Tibial nerve (tissue), 4 donors: ENCODE results near the gene STAT6. TPM values are rescaled to one million over a fixed set of nuclear protein-coding genes. Genes with fewer than 3 reads are reported as not detected.
"Not testable (repeated sequence)": the region's sequence is repeated elsewhere in the genome, so short reads cannot be mapped to it uniquely, and the experiment has no call there.

Experiments used
- DNase-seq, 2 donors: peaks; one replicate each; pipeline ENCODE4 v3.0.0-alpha.2; 2019; ENCODE audit warnings: low spot score in 2 of 2
- H3K27ac ChIP-seq, 4 donors: fragments of 200-600 bp; sonication (generic) in 3 of 4; one replicate each; pipeline ENCODE4 v1.5.1; 2017 to 2019; ENCODE audit warnings: mild to moderate bottlenecking in 1 of 4
- H3K27me3 ChIP-seq, 2 donors: fragments of 200-600 bp; sonication (generic) in 1 of 2; one replicate each; pipeline versions ENCODE4 v1.5.1 to v1.6.0; 2017 to 2019
- H3K36me3 ChIP-seq, 3 donors: fragments of 200-600 bp; sonication (generic); one replicate each; pipeline ENCODE4 v1.5.1; 2018 to 2019
- H3K4me1 ChIP-seq, 4 donors: fragments of 200-600 bp; sonication (generic) in 3 of 4; one replicate each; pipeline ENCODE4 v1.5.1; 2017 to 2019
- H3K4me3 ChIP-seq, 4 donors: fragments of 200-600 bp; sonication (generic) in 3 of 4; one replicate each; pipeline ENCODE4 v1.5.1; 2017 to 2019; ENCODE audit warnings: mild to moderate bottlenecking in 1 of 4, moderate library complexity in 1 of 4
- H3K9me3 ChIP-seq, 4 donors: fragments of 200-600 bp; sonication (generic) in 3 of 4; one replicate each; pipeline ENCODE4 v1.5.1; 2017 to 2019
- EP300 ChIP-seq, 2 donors: sonication (generic); formaldehyde crosslinking; IDR thresholded peaks; one replicate each; pipeline ENCODE4 v1.6.1; 2017; ENCODE audit warnings: antibody characterized with exemption in 2 of 2, mild to moderate bottlenecking in 1 of 2
- POLR2A ChIP-seq, 2 donors: fragments of 450-650 bp; IDR thresholded peaks; one replicate each; pipeline ENCODE4 v1.6.1; 2017; ENCODE audit warnings: antibody characterized with exemption in 2 of 2, mild to moderate bottlenecking in 2 of 2, moderate library complexity in 2 of 2
- WGBS, 2 donors: methylation state at CpG; one replicate each; pipeline ENCODE4 v1.1.5; 2018; 5-methylcytosine and 5-hydroxymethylcytosine counted together
- total RNA-seq, 4 donors: library from RNA; depleted of rRNA; stranded (reverse); fragments of >200 nt; gene quantifications; one replicate each; pipeline ENCODE4 v1.1.0, GENCODE V29; 2016
- TF ChIP-seq, protein P1 (sequence below), 5 experiments: fragments of 200-600 bp in 3 of 5; fragments of 450-650 bp in 2 of 5; sonication (generic) in 3 of 5; IDR thresholded peaks; one replicate each; pipeline ENCODE4 v1.5.1; 2016 to 2019; ENCODE audit warnings: antibody characterized with exemption in 5 of 5, mild to moderate bottlenecking in 3 of 5, moderate library complexity in 2 of 5

STAT6 gene
- total RNA-seq, 4 donors from 2014 or later, result 140 to 247 (median 183) TPM

DNA sequence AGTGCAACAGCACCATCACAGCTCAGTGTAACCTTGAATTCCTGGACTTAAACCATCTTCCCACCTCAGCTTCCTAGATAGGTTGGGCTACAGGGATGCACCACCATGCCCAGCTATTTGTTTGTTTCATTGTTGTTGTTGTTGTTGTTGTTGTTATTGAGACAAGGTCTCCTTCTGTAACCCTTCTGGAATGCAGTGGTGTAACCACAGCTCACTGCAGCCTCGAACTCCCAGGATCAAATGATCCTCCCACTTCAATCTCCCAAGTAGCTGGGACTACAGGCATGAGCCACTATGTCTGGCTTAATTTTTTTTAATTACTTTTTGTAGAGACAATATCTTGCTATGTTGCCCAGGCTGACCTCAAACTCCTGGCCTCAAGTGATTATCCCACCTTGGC, 31.3 kb downstream of the STAT6 start:
- no peak overlapping the region for H3K4me3 ChIP-seq
- peak overlapping the region in 2 of 4 donors; percentile 73 to 91 for H3K27ac ChIP-seq
- no peaks in the 10 kb centered on the region for H3K9me3 ChIP-seq
- no peaks in the 10 kb centered on the region for H3K27me3 ChIP-seq
- WGBS, 2 donors, result 41 to 52% methylated on average over 1 of the region's 1 CpG
- TF ChIP-seq, protein P1, sequence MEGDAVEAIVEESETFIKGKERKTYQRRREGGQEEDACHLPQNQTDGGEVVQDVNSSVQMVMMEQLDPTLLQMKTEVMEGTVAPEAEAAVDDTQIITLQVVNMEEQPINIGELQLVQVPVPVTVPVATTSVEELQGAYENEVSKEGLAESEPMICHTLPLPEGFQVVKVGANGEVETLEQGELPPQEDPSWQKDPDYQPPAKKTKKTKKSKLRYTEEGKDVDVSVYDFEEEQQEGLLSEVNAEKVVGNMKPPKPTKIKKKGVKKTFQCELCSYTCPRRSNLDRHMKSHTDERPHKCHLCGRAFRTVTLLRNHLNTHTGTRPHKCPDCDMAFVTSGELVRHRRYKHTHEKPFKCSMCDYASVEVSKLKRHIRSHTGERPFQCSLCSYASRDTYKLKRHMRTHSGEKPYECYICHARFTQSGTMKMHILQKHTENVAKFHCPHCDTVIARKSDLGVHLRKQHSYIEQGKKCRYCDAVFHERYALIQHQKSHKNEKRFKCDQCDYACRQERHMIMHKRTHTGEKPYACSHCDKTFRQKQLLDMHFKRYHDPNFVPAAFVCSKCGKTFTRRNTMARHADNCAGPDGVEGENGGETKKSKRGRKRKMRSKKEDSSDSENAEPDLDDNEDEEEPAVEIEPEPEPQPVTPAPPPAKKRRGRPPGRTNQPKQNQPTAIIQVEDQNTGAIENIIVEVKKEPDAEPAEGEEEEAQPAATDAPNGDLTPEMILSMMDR (IDR thresholded peaks at IDR 0.05), result no peak
- TF ChIP-seq EP300 (IDR thresholded peaks at IDR 0.05), result no peak
- no peak for TF ChIP-seq POLR2A (IDR thresholded peaks at IDR 0.05)
- DNase-seq, result no peak
- peaks cover 0 to 23% (median 7%) of the 10 kb centered on the region in 4 donors for H3K4me1 ChIP-seq
- H3K36me3 ChIP-seq, result no peaks in the 10 kb centered on the region

DNA sequence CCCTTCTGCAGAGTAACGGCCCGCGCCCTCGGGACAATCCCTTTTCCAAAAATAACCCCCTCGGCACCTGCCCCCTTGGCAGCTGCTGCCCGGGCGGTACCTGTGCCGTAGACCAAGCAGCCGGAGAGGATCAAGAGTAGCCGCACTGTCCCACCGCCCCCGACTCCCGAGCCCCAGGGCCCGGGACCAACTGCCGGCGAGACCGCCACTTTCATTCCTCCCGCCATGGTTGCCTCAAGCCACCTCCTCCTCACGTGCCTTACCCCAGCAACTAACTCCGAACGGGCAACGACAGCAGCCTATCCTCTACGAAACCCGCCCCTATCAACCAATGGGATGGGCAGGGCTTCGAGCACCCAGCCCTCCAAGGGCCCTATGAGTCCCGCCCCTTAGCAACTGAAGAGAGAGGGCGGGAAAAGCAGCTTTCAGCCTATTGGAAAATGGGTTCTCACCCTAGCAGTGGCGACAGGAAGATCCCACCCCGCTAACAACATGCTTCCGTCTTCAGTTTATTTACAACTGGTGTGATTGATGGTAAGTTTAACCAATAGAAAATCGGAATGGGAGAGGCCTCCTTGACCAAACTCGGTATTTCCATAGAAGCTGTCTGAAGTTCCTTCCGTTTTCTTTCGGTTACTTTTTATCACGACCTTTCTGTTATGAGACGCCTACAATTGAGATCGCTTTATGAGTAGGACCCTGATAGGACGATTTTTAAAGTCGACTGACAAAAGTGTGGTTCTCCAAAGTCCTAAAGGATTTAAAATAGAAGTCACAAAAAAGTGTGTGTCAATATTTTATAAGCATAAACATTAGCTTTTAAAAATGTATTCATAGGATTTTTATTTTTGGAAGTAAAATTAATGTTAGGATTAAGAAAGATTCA, 32.4 kb downstream of the STAT6 start, which contains the start of gene NEMP1:
Gene NEMP1, minus strand, starts transcription at position 273 of the 886 bp plus-strand sequence. Its CDS starts 46 bp downstream, at position 227.
- no peaks in the 10 kb centered on the region for H3K27me3 ChIP-seq
- H3K4me3 ChIP-seq, result peak within 1 kb of the TSS; percentile 59 to 86 (median 78)
- peak within 1 kb of the TSS; percentile 73 to 91 (median 81) for H3K27ac ChIP-seq
- TF ChIP-seq POLR2A (IDR thresholded peaks at IDR 0.05), result peak in 1 of 2 donors; percentile 48
- TF ChIP-seq EP300 (IDR thresholded peaks at IDR 0.05), result peak; percentile 79 to 89
- TF ChIP-seq, protein P1 (IDR thresholded peaks at IDR 0.05), result peak in 1 of 5 experiments; percentile 11
- peaks cover 0 to 23% (median 7%) of the 10 kb centered on the region in 4 donors for H3K4me1 ChIP-seq
- peak; percentile 94 to 95 for DNase-seq
- no peaks in the 10 kb centered on the region for H3K9me3 ChIP-seq
- no peaks in the 10 kb centered on the region for H3K36me3 ChIP-seq
- 0 to 1% methylated on average over 39 of the region's 39 CpGs for WGBS, 2 donors

DNA sequence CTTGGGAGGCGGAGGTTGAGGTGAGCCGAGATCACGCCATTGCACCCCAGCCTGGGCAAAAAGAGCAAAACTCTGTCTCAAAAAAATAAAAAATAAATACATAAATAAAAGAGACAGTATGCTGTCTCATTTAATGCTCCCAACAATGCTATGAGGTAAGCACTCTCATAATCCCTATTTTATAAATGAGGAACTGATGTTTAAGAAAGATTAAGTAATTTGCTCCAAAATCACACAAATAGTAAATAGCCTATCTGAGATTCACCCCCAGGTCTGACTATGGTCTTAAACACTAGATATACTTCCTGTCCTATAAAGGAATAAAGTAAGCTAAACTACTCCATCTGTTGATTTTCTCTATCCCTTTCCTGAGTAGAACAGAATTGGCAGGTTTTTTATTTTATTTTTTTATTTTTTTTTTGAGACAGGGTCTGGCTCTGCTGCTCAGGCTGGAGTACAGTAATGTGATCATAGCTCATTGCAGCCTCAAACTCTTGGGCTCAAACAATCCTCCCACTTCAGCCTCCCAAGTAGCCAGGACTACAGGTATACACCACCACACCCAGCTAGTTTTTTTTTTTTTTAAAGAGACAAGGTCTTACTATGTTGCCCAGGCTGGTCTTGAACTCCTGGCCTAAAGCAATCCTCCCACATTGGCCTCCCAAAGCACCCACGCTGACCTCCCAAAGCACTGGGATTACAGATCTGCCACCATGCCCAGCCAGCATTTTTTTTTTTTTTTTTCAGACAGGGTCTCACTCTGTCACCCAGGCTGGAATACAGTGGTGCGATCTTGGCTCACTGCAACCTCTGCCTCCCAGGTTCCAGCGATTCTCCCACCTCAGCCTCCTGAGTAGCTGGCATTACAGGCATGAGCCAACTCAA, 37.4 kb downstream of the STAT6 start:
- not testable (repeated sequence) for H3K4me3 ChIP-seq, H3K9me3 ChIP-seq, H3K27me3 ChIP-seq, DNase-seq, H3K36me3 ChIP-seq
- peak overlapping the region in 2 of 4 donors; percentile 64 to 72 for H3K27ac ChIP-seq
- 95 to 96% methylated on average over 6 of the region's 6 CpGs for WGBS, 2 donors
- peaks cover 0 to 38% (median 14%) of the 10 kb centered on the region in 4 donors for H3K4me1 ChIP-seq

DNA sequence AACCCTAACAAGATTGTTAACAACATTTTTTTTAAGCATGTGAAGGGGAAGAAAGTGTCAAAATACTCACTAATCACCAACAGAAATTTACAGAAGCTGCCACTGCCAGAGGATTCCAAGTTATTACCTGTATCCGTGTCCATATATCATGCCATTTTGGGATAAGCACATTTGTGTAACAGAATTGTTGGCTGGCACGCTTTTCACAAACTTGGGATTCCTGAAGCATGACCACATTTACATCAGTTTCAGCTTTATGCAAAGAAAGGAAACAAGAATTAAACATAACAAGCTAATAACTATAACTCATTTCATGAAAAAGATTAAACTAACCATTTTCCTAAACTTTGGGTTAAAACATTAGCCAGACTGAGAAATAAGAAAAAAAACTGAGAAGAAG, 38.5 kb downstream of the STAT6 start:
- Histone ChIP-seq H3K4me3 (no peak overlapping the region), H3K4me1 (peaks cover 0 to 31% (median 11%) of the 10 kb centered on the region in 4 donors), H3K27ac (peak overlapping the region in 2 of 4 donors; percentile 64 to 72), H3K27me3 (no peaks in the 10 kb centered on the region), H3K36me3 (peaks cover 0 to 15% (median 0%) of the 10 kb centered on the region in 3 donors), H3K9me3 (no peaks in the 10 kb centered on the region)
- TF ChIP-seq, protein P1 (IDR thresholded peaks at IDR 0.05), result no peak
- TF ChIP-seq EP300 (IDR thresholded peaks at IDR 0.05) (no peak), POLR2A (IDR thresholded peaks at IDR 0.05) (no peak)
- 46 to 54% methylated on average over 2 of the region's 2 CpGs for WGBS, 2 donors
- DNase-seq, result no peak

DNA sequence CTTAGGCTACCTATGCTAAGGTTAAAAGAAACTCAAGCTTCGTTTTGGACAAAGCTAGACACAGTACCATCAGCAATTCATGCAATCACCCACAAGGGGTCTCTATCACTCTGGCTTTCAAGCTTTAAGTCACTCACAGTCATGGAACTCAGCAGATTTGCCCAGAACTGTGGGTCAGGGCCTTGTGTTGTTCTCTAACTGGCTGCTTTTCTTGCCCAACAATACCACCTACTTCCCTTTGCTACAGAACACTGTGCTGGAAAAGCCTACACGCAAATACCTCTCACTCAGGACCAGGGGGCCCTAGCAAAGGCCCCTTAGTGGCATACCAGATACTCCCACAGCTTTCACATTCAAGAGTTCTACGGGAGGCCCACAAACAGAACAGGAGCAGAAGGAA, 41.6 kb downstream of the STAT6 start:
- DNase-seq, result peak in 1 of 2 donors; percentile 80
- TF ChIP-seq EP300 (IDR thresholded peaks at IDR 0.05) (peak; percentile 88 to 89), POLR2A (IDR thresholded peaks at IDR 0.05) (peak; percentile 23 to 50)
- TF ChIP-seq, protein P1 (IDR thresholded peaks at IDR 0.05), result peak; percentile 82 to 96 (median 84)
- WGBS, 2 donors, result 11 to 14% methylated on average over 3 of the region's 3 CpGs

More for the DNA sequence above, 41.6 kb downstream of the STAT6 start:
- Histone ChIP-seq H3K4me1 (peaks cover 0 to 25% (median 9%) of the 10 kb centered on the region in 4 donors), H3K36me3 (peaks cover 0 to 26% (median 0%) of the 10 kb centered on the region in 3 donors), H3K9me3 (no peaks in the 10 kb centered on the region), H3K4me3 (no peak overlapping the region), H3K27ac (peak overlapping the region; percentile 49 to 90 (median 78)), H3K27me3 (no peaks in the 10 kb centered on the region)
